MM.1S (cell line): ENCODE data around the gene TRAIP.

ENCODE experiments used
- DNase-seq: peaks from one replicate; pipeline ENCODE4 v3.0.0-alpha.2; 2015
- H2AFZ ChIP-seq: fragments of 300-600 bp; sonication (generic); 2 replicates; pipeline ENCODE4 v1.6.0; 2016; ENCODE audit warnings: antibody characterized with exemption, low read length
- H3F3A ChIP-seq: fragments of 300-600 bp; sonication (generic); 2 replicates; pipeline ENCODE4 v1.6.1; 2016; ENCODE audit warnings: mild to moderate bottlenecking, antibody characterized with exemption, low read length, moderate library complexity, mixed read lengths; ENCODE audit not compliant: insufficient read depth
- H3K27ac ChIP-seq: fragments of 300-600 bp; sonication (generic); 2 replicates; pipeline ENCODE4 v1.5.1; 2016; ENCODE audit warnings: mild to moderate bottlenecking, low read length
- H3K27me3 ChIP-seq: fragments of 300-600 bp; sonication (generic); replicated peaks from 2 replicates; pipeline ENCODE4 v1.6.0; 2016; ENCODE audit warnings: low read length; ENCODE audit not compliant: insufficient read depth
- H3K36me3 ChIP-seq: fragments of 300-600 bp; sonication (generic); replicated peaks from 2 replicates; pipeline ENCODE4 v1.6.1; 2016; ENCODE audit warnings: mild to moderate bottlenecking, low read length, mixed read lengths; ENCODE audit not compliant: insufficient read depth
- H3K4me1 ChIP-seq: fragments of 300-600 bp; sonication (generic); 2 replicates; pipeline ENCODE4 v1.6.1; 2016; ENCODE audit warnings: low read length, mixed read lengths
- H3K4me2 ChIP-seq: fragments of 300-600 bp; sonication (generic); 2 replicates; pipeline ENCODE4 v1.6.0; 2016; ENCODE audit warnings: low read depth, low read length
- H3K4me3 ChIP-seq: fragments of 300-600 bp; sonication (generic); 2 replicates; pipeline ENCODE4 v1.5.1; 2016; ENCODE audit warnings: low read length, mixed read lengths
- H3K79me2 ChIP-seq: fragments of 300-600 bp; sonication (generic); 2 replicates; pipeline ENCODE4 v1.6.1; 2016; ENCODE audit warnings: mixed run types, low read length, mixed read lengths
- H3K9ac ChIP-seq: fragments of 300-600 bp; sonication (generic); 2 replicates; pipeline ENCODE4 v1.6.1; 2016; ENCODE audit warnings: low read length, mixed read lengths
- H3K9me2 ChIP-seq: fragments of 300-600 bp; sonication (generic); replicated peaks from 2 replicates; pipeline ENCODE4 v1.6.1; 2016; ENCODE audit warnings: mild to moderate bottlenecking, low read length, mixed read lengths; ENCODE audit not compliant: insufficient read depth
- H3K9me3 ChIP-seq: fragments of 300-600 bp; sonication (generic); replicated peaks from 2 replicates; pipeline ENCODE4 v1.6.1; 2016; ENCODE audit warnings: mild to moderate bottlenecking, low read length, mixed read lengths; ENCODE audit not compliant: insufficient read depth
- H4K20me1 ChIP-seq: fragments of 300-600 bp; sonication (generic); 2 replicates; pipeline ENCODE4 v1.6.1; 2016; ENCODE audit warnings: mild to moderate bottlenecking, low read length, moderate library complexity, mixed read lengths; ENCODE audit not compliant: insufficient read depth
- EZH2 ChIP-seq: fragments of 300-600 bp; sonication (generic); optimal IDR thresholded peaks from 2 replicates; pipeline ENCODE3; 2017; ENCODE audit warnings: low read depth, mild to moderate bottlenecking, antibody characterized with exemption, low read length, mixed read lengths
- EZH2phosphoT487 ChIP-seq: fragments of 300-600 bp; sonication (generic); IDR thresholded peaks from 2 replicates; pipeline ENCODE4 v1.6.1; 2018; ENCODE audit warnings: antibody characterized with exemption, low read length
- TF ChIP-seq, protein P1 (sequence below): fragments of 300-600 bp; sonication (generic); IDR thresholded peaks from 2 replicates; pipeline ENCODE4 v1.5.1; 2016; ENCODE audit warnings: antibody characterized with exemption, low read length, mixed read lengths

The TRAIP gene

DNA sequence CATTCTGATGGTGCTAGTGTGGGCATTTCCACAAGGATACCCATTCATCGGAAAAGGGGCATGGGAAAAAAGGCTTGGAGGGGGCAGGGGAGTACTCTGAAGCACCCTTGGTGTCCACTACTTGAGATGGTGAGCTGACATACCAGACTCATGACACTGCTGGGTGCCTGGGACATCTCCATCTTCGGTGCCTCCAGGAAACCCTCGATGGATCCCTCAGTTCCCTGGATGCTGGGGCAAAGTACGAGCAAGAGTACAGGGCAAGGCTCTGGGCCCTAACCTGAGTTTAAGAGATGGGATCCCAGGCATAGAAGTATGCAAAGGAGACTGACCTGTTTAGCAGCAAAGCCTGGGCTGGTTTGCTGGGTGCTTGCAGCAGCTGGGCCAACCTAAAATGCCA lies 64.8 kb downstream of the TRAIP start:
- H3K27me3 ChIP-seq = no peaks in the 10 kb centered on the region; the same call in 1 of the 2 replicates
- no peaks in the 10 kb centered on the region for H3K79me2 ChIP-seq
- H4K20me1 ChIP-seq = no peaks in the 10 kb centered on the region
- no peak overlapping the region for H2AFZ ChIP-seq
- H3F3A ChIP-seq = no peaks in the 10 kb centered on the region
- H3K36me3 ChIP-seq = no peaks in the 10 kb centered on the region
- H3K4me3 ChIP-seq = no peak overlapping the region
- no peaks in the 10 kb centered on the region for H3K9me3 ChIP-seq
- DNase-seq = no peak
- H3K9me2 ChIP-seq = no peaks in the 10 kb centered on the region
- no peak overlapping the region for H3K9ac ChIP-seq
- TF ChIP-seq EZH2phosphoT487 (no peak), EZH2 (no peak)
- TF ChIP-seq, protein P1, sequence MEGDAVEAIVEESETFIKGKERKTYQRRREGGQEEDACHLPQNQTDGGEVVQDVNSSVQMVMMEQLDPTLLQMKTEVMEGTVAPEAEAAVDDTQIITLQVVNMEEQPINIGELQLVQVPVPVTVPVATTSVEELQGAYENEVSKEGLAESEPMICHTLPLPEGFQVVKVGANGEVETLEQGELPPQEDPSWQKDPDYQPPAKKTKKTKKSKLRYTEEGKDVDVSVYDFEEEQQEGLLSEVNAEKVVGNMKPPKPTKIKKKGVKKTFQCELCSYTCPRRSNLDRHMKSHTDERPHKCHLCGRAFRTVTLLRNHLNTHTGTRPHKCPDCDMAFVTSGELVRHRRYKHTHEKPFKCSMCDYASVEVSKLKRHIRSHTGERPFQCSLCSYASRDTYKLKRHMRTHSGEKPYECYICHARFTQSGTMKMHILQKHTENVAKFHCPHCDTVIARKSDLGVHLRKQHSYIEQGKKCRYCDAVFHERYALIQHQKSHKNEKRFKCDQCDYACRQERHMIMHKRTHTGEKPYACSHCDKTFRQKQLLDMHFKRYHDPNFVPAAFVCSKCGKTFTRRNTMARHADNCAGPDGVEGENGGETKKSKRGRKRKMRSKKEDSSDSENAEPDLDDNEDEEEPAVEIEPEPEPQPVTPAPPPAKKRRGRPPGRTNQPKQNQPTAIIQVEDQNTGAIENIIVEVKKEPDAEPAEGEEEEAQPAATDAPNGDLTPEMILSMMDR = no peak
- peaks cover 6% of the 10 kb centered on the region for H3K4me1 ChIP-seq
- H3K27ac ChIP-seq = no peak overlapping the region
- H3K4me2 ChIP-seq = no peak overlapping the region

DNA sequence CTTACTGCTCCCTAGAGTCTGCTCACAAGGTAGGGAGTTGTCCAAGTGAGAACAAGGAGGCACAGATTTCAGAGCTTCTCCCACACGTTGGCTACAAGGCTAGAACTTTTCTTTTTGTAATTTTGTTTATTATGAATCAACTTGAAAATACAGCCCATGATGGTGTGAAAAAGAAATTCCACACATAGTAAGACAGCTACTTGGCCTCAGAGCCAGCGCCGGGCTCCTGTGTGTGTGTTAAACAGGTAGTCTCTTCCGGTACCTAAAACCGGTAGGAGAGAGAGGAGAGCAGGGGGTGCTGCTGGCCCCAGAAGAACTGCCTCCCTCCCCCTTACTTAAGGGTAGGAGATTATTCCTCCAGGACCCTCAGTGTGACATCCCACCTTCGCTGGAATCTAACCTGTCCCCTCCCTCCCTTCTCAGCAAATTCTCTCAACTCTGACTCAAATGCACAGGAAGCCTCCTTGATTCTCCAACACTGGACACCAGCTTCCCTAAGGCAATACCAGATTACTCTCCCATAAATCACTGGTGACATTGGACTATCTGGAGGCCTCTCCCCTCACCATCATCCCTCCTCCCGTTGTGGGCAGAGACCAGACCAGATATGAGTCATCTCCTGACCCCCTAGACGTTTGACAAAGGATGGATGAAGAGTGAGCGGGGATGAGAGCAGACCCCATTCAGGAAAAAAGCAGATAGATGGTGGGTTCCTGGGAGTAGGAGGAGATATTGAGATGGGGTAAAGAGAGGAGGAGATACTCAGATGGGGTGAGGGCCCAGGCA lies 65.5 kb downstream of the TRAIP start:
- no peak overlapping the region for H3K4me2 ChIP-seq
- H3K9ac ChIP-seq = no peak overlapping the region
- no peak overlapping the region for H2AFZ ChIP-seq
- no peak for TF ChIP-seq EZH2phosphoT487
- TF ChIP-seq, protein P1 = no peak
- TF ChIP-seq EZH2 = no peak
- no peaks in the 10 kb centered on the region for H4K20me1 ChIP-seq
- peaks cover 6% of the 10 kb centered on the region for H3K79me2 ChIP-seq
- no peaks in the 10 kb centered on the region for H3K36me3 ChIP-seq
- no peaks in the 10 kb centered on the region for H3K9me3 ChIP-seq
- H3K27ac ChIP-seq = no peak overlapping the region
- no peak for DNase-seq
- peaks cover 6% of the 10 kb centered on the region for H3K4me1 ChIP-seq
- no peaks in the 10 kb centered on the region for H3K9me2 ChIP-seq
- H3F3A ChIP-seq = no peaks in the 10 kb centered on the region
- H3K4me3 ChIP-seq = no peak overlapping the region
- H3K27me3 ChIP-seq = no peaks in the 10 kb centered on the region; the same call in 1 of the 2 replicates

DNA sequence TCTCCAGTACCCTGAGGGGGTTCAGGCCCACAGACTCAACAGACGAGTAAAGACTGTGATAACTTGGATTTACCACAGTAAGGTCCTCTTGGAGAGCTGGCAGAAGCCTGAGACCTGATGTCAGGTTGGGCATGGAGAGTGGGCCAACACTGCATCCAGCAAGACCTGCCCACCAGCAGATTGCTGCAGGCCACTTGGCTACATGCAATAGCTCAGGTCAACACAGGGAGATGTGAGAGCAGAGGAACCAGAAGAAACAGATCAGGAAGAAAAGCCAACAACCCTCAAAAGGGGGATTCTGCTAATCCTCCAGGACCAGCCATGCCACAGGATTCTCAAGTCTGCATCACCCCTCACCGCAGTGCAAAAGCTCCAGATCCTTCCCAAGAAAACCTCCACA lies 68.3 kb downstream of the TRAIP start:
- no peaks in the 10 kb centered on the region for H4K20me1 ChIP-seq
- H3K9me2 ChIP-seq = no peaks in the 10 kb centered on the region
- TF ChIP-seq, protein P1 = no peak
- TF ChIP-seq EZH2 (no peak), EZH2phosphoT487 (no peak)
- no peak overlapping the region for H3K4me3 ChIP-seq
- no peaks in the 10 kb centered on the region for H3F3A ChIP-seq
- no peak overlapping the region for H3K9ac ChIP-seq
- peaks cover 32% of the 10 kb centered on the region for H3K79me2 ChIP-seq
- no peaks in the 10 kb centered on the region for H3K9me3 ChIP-seq
- no peak for DNase-seq
- no peak overlapping the region for H3K4me2 ChIP-seq
- no peaks in the 10 kb centered on the region; the same call in 1 of the 2 replicates for H3K27me3 ChIP-seq
- peaks cover 6% of the 10 kb centered on the region for H3K4me1 ChIP-seq
- H3K36me3 ChIP-seq = no peaks in the 10 kb centered on the region
- H2AFZ ChIP-seq = no peak overlapping the region
- H3K27ac ChIP-seq = no peak overlapping the region
